Measurements from ENCODE around the gene HCAR1.
"Not testable (repeated sequence)": the region's sequence is repeated elsewhere in the genome, so short reads cannot be mapped to it uniquely, and the experiment has no call there.

- TF ChIP-seq, protein P1, sequence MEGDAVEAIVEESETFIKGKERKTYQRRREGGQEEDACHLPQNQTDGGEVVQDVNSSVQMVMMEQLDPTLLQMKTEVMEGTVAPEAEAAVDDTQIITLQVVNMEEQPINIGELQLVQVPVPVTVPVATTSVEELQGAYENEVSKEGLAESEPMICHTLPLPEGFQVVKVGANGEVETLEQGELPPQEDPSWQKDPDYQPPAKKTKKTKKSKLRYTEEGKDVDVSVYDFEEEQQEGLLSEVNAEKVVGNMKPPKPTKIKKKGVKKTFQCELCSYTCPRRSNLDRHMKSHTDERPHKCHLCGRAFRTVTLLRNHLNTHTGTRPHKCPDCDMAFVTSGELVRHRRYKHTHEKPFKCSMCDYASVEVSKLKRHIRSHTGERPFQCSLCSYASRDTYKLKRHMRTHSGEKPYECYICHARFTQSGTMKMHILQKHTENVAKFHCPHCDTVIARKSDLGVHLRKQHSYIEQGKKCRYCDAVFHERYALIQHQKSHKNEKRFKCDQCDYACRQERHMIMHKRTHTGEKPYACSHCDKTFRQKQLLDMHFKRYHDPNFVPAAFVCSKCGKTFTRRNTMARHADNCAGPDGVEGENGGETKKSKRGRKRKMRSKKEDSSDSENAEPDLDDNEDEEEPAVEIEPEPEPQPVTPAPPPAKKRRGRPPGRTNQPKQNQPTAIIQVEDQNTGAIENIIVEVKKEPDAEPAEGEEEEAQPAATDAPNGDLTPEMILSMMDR (IDR thresholded peaks at IDR 0.05): not testable (repeated sequence)
- TF ChIP-seq GABPA (IDR thresholded peaks at IDR 0.05; ENCODE audit: low read depth); CHD2 (IDR thresholded peaks at IDR 0.05; ENCODE audit: low read length, partially characterized antibody); POLR2AphosphoS5 (IDR thresholded peaks at IDR 0.05; ENCODE audit: low read depth, low read length); RFX5 (IDR thresholded peaks at IDR 0.05; ENCODE audit: low read length); GATA2 (CRISPR knock-in tag; IDR thresholded peaks at IDR 0.05); EP300 (IDR thresholded peaks at IDR 0.05; ENCODE audit: borderline replicate concordance in 1 of 2, low read depth in 1 of 2, low read length in 1 of 2); REST (IDR thresholded peaks at IDR 0.05; ENCODE audit: low read depth, low read length); TAF1 (IDR thresholded peaks at IDR 0.05; ENCODE audit: borderline replicate concordance, low read depth, low read length); ELF1 (IDR thresholded peaks at IDR 0.05); MXI1 (IDR thresholded peaks at IDR 0.05; ENCODE audit: low read depth, low read length): not testable (repeated sequence)
- TF ChIP-seq, protein P2, sequence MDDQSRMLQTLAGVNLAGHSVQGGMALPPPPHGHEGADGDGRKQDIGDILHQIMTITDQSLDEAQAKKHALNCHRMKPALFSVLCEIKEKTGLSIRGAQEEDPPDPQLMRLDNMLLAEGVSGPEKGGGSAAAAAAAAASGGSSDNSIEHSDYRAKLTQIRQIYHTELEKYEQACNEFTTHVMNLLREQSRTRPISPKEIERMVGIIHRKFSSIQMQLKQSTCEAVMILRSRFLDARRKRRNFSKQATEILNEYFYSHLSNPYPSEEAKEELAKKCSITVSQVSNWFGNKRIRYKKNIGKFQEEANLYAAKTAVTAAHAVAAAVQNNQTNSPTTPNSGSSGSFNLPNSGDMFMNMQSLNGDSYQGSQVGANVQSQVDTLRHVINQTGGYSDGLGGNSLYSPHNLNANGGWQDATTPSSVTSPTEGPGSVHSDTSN (IDR thresholded peaks at IDR 0.05): not testable (repeated sequence)
- TF ChIP-seq, protein P3, sequence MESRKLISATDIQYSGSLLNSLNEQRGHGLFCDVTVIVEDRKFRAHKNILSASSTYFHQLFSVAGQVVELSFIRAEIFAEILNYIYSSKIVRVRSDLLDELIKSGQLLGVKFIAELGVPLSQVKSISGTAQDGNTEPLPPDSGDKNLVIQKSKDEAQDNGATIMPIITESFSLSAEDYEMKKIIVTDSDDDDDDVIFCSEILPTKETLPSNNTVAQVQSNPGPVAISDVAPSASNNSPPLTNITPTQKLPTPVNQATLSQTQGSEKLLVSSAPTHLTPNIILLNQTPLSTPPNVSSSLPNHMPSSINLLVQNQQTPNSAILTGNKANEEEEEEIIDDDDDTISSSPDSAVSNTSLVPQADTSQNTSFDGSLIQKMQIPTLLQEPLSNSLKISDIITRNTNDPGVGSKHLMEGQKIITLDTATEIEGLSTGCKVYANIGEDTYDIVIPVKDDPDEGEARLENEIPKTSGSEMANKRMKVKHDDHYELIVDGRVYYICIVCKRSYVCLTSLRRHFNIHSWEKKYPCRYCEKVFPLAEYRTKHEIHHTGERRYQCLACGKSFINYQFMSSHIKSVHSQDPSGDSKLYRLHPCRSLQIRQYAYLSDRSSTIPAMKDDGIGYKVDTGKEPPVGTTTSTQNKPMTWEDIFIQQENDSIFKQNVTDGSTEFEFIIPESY (IDR thresholded peaks at IDR 0.05; ENCODE audit: borderline replicate concordance, low read depth): not testable (repeated sequence)
Observed at GRCh38 chr12:122715211-122715610, 15.4 kb downstream of the HCAR1 start.
